Measurements from ENCODE around the gene XAF1.
A peak's percentile ranks its signal among the peaks of the same experiment; 100 is the strongest.

XAF1 gene

DNA sequence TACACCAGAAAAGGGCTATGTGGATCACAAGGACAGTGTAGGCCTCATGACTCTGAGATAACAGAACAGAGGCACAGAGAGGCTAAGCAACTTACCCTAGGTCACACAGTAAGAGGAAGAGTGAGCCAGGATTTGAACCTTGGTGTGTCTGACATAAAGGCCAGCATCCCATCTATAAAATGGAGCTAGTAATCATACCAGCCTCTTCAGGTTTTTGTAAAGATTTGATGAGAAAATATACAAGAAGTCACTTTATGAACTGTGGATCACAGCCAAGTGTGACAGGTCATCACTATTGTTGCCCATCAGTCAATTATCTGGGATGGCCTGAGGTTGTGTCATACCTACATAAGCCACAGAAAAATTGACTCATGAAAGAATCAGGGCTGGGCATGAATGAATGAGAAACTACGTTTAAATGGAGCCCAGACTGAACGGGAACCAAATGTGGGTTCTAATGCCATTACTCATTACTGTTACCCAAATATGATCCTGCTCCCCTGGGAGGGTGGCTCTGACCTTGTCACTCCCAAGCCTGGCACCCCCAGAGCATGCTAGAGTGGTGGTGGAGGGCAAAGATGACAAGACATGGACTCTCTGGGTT is 41.1 kb downstream of the XAF1 start:
- no peaks in the 10 kb centered on the region for H3K79me2 ChIP-seq (ENCODE audit: control insufficient read depth, insufficient read depth, low read length)
- H3K4ac ChIP-seq (ENCODE audit: low read depth, low read length), result no peak overlapping the region
- H2BK120ac ChIP-seq (ENCODE audit: low read depth, low read length), result no peak overlapping the region
- H3K9ac ChIP-seq (ENCODE audit: low read length), result no peak overlapping the region
- no peaks in the 10 kb centered on the region for H3K27me3 ChIP-seq (ENCODE audit: insufficient read depth, low read length, poor library complexity)
- no CpG with 5 or more reads among the region's 2 CpGs for WGBS (ENCODE audit: extremely low coverage, insufficient coverage, low lambda C conversion rate)
- no peak overlapping the region for H3K23ac ChIP-seq (ENCODE audit: low read length)
- no peak overlapping the region for H2BK15ac ChIP-seq (replicated peaks; ENCODE audit: low read depth)
- H3K18ac ChIP-seq (ENCODE audit: low read length), result no peak overlapping the region
- H4K8ac ChIP-seq (ENCODE audit: low read depth, low read length), result no peak overlapping the region
- H3K27ac ChIP-seq (ENCODE audit: low read depth, low read length), result no peak overlapping the region
- no peak overlapping the region for H3K4me2 ChIP-seq (ENCODE audit: low read length)
- no peak overlapping the region for H3K4me3 ChIP-seq (ENCODE audit: low read length)
- no peak for DNase-seq
- H3K79me1 ChIP-seq (ENCODE audit: low read length), result no peaks in the 10 kb centered on the region
- H3K56ac ChIP-seq (ENCODE audit: low read length), result no peak overlapping the region
- no peak overlapping the region for H2BK5ac ChIP-seq (ENCODE audit: low read length)
- no peaks in the 10 kb centered on the region for H3K4me1 ChIP-seq (ENCODE audit: control insufficient read depth, low read depth, low read length)
- H4K5ac ChIP-seq (ENCODE audit: low read length), result no peak overlapping the region
- no peaks in the 10 kb centered on the region for H3K36me3 ChIP-seq (ENCODE audit: control insufficient read depth, insufficient read depth, low read length)
- H2AK5ac ChIP-seq (ENCODE audit: low read length), result no peak overlapping the region

DNA sequence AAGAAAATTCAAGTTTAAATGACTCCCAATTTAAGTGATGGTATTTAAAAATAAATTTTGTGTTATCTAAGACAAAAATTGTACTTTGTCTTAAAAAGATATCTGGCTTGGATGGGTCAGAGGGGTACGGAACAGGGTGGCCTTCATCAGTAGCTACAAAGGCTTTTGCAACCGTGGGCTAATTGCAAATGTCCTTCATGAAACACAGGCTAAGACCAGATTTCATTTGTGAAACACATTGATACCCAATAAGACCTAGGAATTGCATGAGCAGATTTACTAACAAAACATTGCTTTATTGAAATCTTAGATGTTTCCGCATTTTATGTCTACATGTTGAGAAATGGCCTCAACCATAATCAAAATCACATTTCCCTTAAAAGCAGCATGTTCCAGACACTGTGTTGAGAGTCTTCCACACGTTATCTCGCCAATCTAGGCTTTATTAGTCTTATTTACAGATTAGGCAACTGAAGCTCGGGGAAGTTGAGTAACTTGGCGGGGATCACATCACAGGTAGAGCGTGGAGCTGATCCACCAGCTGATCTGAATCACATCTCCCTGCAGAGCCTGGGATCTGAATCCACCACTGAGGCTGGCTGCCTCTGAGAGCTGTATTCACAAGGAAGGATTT is 42.0 kb downstream of the XAF1 start:
- Histone ChIP-seq H2BK5ac (ENCODE audit: low read length) (no peak overlapping the region), H3K4me3 (ENCODE audit: low read length) (no peak overlapping the region), H3K79me1 (ENCODE audit: low read length) (no peaks in the 10 kb centered on the region), H3K4me2 (ENCODE audit: low read length) (no peak overlapping the region), H3K56ac (ENCODE audit: low read length) (no peak overlapping the region), H3K36me3 (ENCODE audit: control insufficient read depth, insufficient read depth, low read length) (no peaks in the 10 kb centered on the region), H3K23ac (ENCODE audit: low read length) (no peak overlapping the region), H2BK15ac (replicated peaks; ENCODE audit: low read depth) (no peak overlapping the region), H4K5ac (ENCODE audit: low read length) (no peak overlapping the region), H3K18ac (ENCODE audit: low read length) (no peak overlapping the region), H3K79me2 (ENCODE audit: control insufficient read depth, insufficient read depth, low read length) (no peaks in the 10 kb centered on the region), H4K8ac (ENCODE audit: low read depth, low read length) (no peak overlapping the region), H3K27ac (ENCODE audit: low read depth, low read length) (no peak overlapping the region), H3K4me1 (ENCODE audit: control insufficient read depth, low read depth, low read length) (no peaks in the 10 kb centered on the region), H3K9ac (ENCODE audit: low read length) (no peak overlapping the region), H3K4ac (ENCODE audit: low read depth, low read length) (no peak overlapping the region), H2BK120ac (ENCODE audit: low read depth, low read length) (no peak overlapping the region), H2AK5ac (ENCODE audit: low read length) (no peak overlapping the region), H3K27me3 (ENCODE audit: insufficient read depth, low read length, poor library complexity) (no peaks in the 10 kb centered on the region)
- DNase-seq, result no peak
- no CpG with 5 or more reads among the region's 8 CpGs for WGBS (ENCODE audit: extremely low coverage, insufficient coverage, low lambda C conversion rate)

DNA sequence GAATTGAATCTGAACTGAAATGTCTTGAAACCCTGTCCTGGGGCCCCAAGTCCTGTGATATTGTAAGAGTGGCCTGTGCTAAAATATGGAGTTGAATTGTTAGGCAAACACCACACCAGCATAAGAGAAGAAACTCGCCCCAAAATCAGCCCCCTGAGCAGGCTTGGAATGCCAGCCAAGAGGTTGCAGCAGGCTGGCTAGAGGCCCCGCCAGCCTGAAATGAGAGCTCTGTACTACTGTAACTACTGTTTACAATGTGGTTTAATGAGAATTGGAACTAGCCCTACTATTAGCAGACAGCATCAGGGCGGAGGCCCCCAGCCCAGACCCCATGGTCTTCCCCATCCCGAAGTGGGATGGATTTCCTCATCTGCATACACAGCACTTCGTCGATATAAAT is 43.9 kb downstream of the XAF1 start:
- Histone ChIP-seq H3K27ac (ENCODE audit: low read depth, low read length) (no peak overlapping the region), H3K23ac (ENCODE audit: low read length) (no peak overlapping the region), H3K4me2 (ENCODE audit: low read length) (no peak overlapping the region), H2BK5ac (ENCODE audit: low read length) (no peak overlapping the region), H4K5ac (ENCODE audit: low read length) (no peak overlapping the region), H3K9ac (ENCODE audit: low read length) (no peak overlapping the region), H2AK5ac (ENCODE audit: low read length) (no peak overlapping the region), H3K4me1 (ENCODE audit: control insufficient read depth, low read depth, low read length) (no peaks in the 10 kb centered on the region), H2BK15ac (replicated peaks; ENCODE audit: low read depth) (no peak overlapping the region), H3K27me3 (ENCODE audit: insufficient read depth, low read length, poor library complexity) (no peaks in the 10 kb centered on the region), H2BK120ac (ENCODE audit: low read depth, low read length) (no peak overlapping the region), H3K79me2 (ENCODE audit: control insufficient read depth, insufficient read depth, low read length) (no peaks in the 10 kb centered on the region), H3K4ac (ENCODE audit: low read depth, low read length) (no peak overlapping the region), H3K36me3 (ENCODE audit: control insufficient read depth, insufficient read depth, low read length) (no peaks in the 10 kb centered on the region), H3K79me1 (ENCODE audit: low read length) (no peaks in the 10 kb centered on the region), H3K4me3 (ENCODE audit: low read length) (no peak overlapping the region), H3K56ac (ENCODE audit: low read length) (no peak overlapping the region), H4K8ac (ENCODE audit: low read depth, low read length) (no peak overlapping the region), H3K18ac (ENCODE audit: low read length) (no peak overlapping the region)
- WGBS (ENCODE audit: extremely low coverage, insufficient coverage, low lambda C conversion rate), result no CpG with 5 or more reads among the region's 6 CpGs
- no peak for DNase-seq

DNA sequence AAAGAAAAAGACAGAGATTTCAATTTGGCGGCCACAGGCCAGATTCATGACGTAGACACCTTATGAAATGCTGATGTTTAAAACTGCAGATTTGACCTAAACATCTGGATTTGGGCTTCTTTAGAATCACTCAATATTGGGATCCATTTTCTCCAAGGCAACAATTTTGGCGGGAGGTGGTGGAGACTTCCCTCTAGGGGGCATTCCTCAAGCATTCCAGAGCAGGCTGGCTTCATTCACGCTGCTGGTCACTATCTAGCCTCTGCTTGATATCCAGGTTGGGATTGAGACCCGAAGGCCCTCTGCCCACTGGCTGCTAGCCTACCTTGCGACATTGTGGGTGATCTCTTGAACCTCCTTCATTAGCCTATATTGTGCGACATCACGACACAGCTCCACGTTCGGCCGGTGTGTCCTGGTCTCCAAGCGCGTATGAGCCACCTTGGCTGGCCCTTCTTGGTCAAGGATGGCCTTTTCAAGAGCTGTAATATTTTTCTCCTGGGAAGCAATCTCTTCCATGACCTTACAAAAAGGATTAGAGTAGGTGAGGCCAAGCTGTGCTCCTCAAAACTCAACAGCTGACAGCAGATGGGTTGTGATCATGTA is 44.7 kb downstream of the XAF1 start:
- Histone ChIP-seq H3K4ac (ENCODE audit: low read depth, low read length) (no peak overlapping the region), H3K56ac (ENCODE audit: low read length) (no peak overlapping the region), H3K36me3 (ENCODE audit: control insufficient read depth, insufficient read depth, low read length) (no peaks in the 10 kb centered on the region), H3K4me1 (ENCODE audit: control insufficient read depth, low read depth, low read length) (no peaks in the 10 kb centered on the region), H3K18ac (ENCODE audit: low read length) (no peak overlapping the region), H2BK5ac (ENCODE audit: low read length) (no peak overlapping the region), H3K27me3 (ENCODE audit: insufficient read depth, low read length, poor library complexity) (no peaks in the 10 kb centered on the region), H2BK120ac (ENCODE audit: low read depth, low read length) (no peak overlapping the region), H3K27ac (ENCODE audit: low read depth, low read length) (no peak overlapping the region), H3K9ac (ENCODE audit: low read length) (no peak overlapping the region), H3K79me1 (ENCODE audit: low read length) (no peaks in the 10 kb centered on the region), H4K5ac (ENCODE audit: low read length) (no peak overlapping the region), H3K4me2 (ENCODE audit: low read length) (no peak overlapping the region), H2BK15ac (replicated peaks; ENCODE audit: low read depth) (no peak overlapping the region), H4K8ac (ENCODE audit: low read depth, low read length) (no peak overlapping the region), H3K79me2 (ENCODE audit: control insufficient read depth, insufficient read depth, low read length) (no peaks in the 10 kb centered on the region), H3K23ac (ENCODE audit: low read length) (no peak overlapping the region), H3K4me3 (ENCODE audit: low read length) (no peak overlapping the region), H2AK5ac (ENCODE audit: low read length) (no peak overlapping the region)
- WGBS (ENCODE audit: extremely low coverage, insufficient coverage, low lambda C conversion rate), result no CpG with 5 or more reads among the region's 13 CpGs
- peak; percentile 73 for DNase-seq

DNA sequence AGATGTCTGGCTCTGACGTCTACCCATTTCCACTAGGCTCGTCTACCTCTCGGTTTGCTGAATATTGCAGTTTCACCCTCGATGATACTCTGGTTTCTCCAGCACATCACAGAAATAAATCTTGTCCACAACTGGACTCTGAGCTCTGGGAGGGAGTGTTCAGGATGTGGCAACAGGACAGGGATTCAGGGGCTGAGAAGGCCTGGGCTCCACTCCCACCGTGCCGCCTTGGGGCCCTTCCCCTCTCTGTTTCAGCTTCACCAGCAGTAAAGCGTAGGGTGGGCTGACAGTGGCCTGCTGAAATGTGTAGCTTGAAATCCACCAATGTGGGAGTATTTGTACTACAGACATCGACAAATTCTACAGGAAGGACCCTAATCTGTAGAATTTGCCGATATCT is 55.7 kb downstream of the XAF1 start:
- H3K4me3 ChIP-seq (ENCODE audit: low read length), result no peak overlapping the region
- DNase-seq, result no peak

More for the DNA sequence above, 55.7 kb downstream of the XAF1 start:
- no peak overlapping the region for H2BK5ac ChIP-seq (ENCODE audit: low read length)
- H3K4me1 ChIP-seq (ENCODE audit: control insufficient read depth, low read depth, low read length), result no peaks in the 10 kb centered on the region
- H3K23ac ChIP-seq (ENCODE audit: low read length), result no peak overlapping the region
- H3K18ac ChIP-seq (ENCODE audit: low read length), result no peak overlapping the region
- no peak overlapping the region for H4K8ac ChIP-seq (ENCODE audit: low read depth, low read length)
- no peak overlapping the region for H3K4ac ChIP-seq (ENCODE audit: low read depth, low read length)
- no peak overlapping the region for H3K56ac ChIP-seq (ENCODE audit: low read length)
- no peaks in the 10 kb centered on the region for H3K79me2 ChIP-seq (ENCODE audit: control insufficient read depth, insufficient read depth, low read length)
- no peaks in the 10 kb centered on the region for H3K27me3 ChIP-seq (ENCODE audit: insufficient read depth, low read length, poor library complexity)
- no peak overlapping the region for H2AK5ac ChIP-seq (ENCODE audit: low read length)
- H3K27ac ChIP-seq (ENCODE audit: low read depth, low read length), result no peak overlapping the region
- H4K5ac ChIP-seq (ENCODE audit: low read length), result no peak overlapping the region
- no peak overlapping the region for H2BK15ac ChIP-seq (replicated peaks; ENCODE audit: low read depth)
- no peaks in the 10 kb centered on the region for H3K36me3 ChIP-seq (ENCODE audit: control insufficient read depth, insufficient read depth, low read length)
- H3K79me1 ChIP-seq (ENCODE audit: low read length), result no peaks in the 10 kb centered on the region
- H3K9ac ChIP-seq (ENCODE audit: low read length), result no peak overlapping the region
- H3K4me2 ChIP-seq (ENCODE audit: low read length), result no peak overlapping the region
- H2BK120ac ChIP-seq (ENCODE audit: low read depth, low read length), result no peak overlapping the region
- no CpG with 5 or more reads among the region's 9 CpGs for WGBS (ENCODE audit: extremely low coverage, insufficient coverage, low lambda C conversion rate)

Measured in mesendoderm (in vitro differentiated cells).